HCT116 (cell line): ENCODE measurements around the gene GPR157.
"Not testable (repeated sequence)": the region's sequence is repeated elsewhere in the genome, so short reads cannot be mapped to it uniquely, and the experiment has no call there.

Experiments used
- POLR2A ChIP-seq: IDR thresholded peaks from 2 replicates; pipeline ENCODE4 v1.7.0; 2011; ENCODE audit warnings: borderline replicate concordance; ENCODE audit not compliant: insufficient read depth, insufficient read length; ENCODE audit errors: extremely low read depth
- TF ChIP-seq, protein P1 (sequence below), 3 experiments: fragments of 200-600 bp in 1 of 3; sonication (generic) in 1 of 3; IDR thresholded peaks in 2 of 3; conservative IDR thresholded peaks in 1 of 3; 2 replicates each; pipeline ENCODE4 v1.5.1; 2012 to 2017; ENCODE audit warnings: low read depth in 2 of 3, low read length in 2 of 3, antibody characterized with exemption in 1 of 3, borderline replicate concordance in 1 of 3, control low read depth in 1 of 3, mild to moderate bottlenecking in 1 of 3, mixed read lengths in 1 of 3, mixed run types in 1 of 3, moderate library complexity in 1 of 3; ENCODE audit not compliant: insufficient read depth in 1 of 3

DNA sequence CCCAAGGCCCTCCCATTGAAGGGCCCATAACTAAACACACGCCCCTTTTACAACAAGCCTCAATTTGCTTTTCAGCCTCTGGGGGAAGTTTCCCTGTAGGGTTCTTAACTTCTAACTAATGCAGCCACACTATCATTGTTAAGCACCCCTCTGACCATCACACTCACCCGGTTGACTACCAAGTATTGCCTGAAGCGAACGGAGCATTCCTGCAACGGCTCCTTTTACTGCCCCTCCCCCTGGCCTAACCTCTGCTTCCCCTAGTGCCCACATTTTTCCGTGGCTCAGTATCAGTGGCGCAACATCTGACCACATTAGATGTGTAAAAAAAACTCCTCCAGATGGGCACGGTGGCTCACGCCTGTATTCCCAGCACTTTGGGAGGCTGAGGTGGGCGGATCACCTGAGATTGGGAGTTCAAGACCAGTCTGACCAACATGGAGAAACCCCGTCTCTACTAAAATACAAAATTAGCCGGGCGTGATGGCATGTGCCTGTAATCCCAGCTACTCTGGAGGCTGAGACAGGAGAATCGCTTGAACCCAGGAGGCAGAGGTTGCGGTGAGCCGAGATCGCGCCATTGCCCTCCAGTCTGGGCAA is 34.8 kb downstream of the GPR157 start:
- not testable (repeated sequence) for TF ChIP-seq POLR2A
- TF ChIP-seq, protein P1, sequence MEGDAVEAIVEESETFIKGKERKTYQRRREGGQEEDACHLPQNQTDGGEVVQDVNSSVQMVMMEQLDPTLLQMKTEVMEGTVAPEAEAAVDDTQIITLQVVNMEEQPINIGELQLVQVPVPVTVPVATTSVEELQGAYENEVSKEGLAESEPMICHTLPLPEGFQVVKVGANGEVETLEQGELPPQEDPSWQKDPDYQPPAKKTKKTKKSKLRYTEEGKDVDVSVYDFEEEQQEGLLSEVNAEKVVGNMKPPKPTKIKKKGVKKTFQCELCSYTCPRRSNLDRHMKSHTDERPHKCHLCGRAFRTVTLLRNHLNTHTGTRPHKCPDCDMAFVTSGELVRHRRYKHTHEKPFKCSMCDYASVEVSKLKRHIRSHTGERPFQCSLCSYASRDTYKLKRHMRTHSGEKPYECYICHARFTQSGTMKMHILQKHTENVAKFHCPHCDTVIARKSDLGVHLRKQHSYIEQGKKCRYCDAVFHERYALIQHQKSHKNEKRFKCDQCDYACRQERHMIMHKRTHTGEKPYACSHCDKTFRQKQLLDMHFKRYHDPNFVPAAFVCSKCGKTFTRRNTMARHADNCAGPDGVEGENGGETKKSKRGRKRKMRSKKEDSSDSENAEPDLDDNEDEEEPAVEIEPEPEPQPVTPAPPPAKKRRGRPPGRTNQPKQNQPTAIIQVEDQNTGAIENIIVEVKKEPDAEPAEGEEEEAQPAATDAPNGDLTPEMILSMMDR (IDR thresholded peaks at IDR 0.05 in 2 of 3, conservative IDR thresholded peaks at IDR 0.05 in 1 of 3; ENCODE audit: borderline replicate concordance in 1 of 3, insufficient read depth in 1 of 3, low read depth in 2 of 3, low read length in 2 of 3): not testable (repeated sequence)
